Endothelial cell of umbilical vein (primary cell): ENCODE measurements around the gene OTUD7B. TPM values are rescaled to one million over a fixed set of nuclear protein-coding genes. Genes with fewer than 3 reads are reported as not detected.

Source experiments
- BruUV-seq: library from RNA; stranded (reverse); fragments of 400-500 nt; replicated peaks from 2 replicates; lab custom pipeline; 2021; lab: Mats Ljungman, UMichigan
- CTCF ChIA-PET: fragments of 300-600, 350-600 bp; sonication (Branson Sonifier 250); formaldehyde crosslinking; loops from one replicate; lab custom pipeline; 2021; ENCODE audit warnings: antibody characterized with exemption, inconsistent platforms; lab: Charles Lee
- POLR2A ChIA-PET: fragments of 300-600, 350-600 bp; sonication (Branson Sonifier 250); formaldehyde crosslinking; loops from one replicate; lab custom pipeline; 2021; ENCODE audit warnings: antibody characterized with exemption, inconsistent platforms; lab: Charles Lee
- DNase-seq: peaks from one replicate; pipeline ENCODE4 v3.0.0-alpha.2; 2011; ENCODE audit warnings: low read depth, low spot score
- FAIRE-seq: peaks from 2 replicates; lab custom pipeline; 2011; peaks lifted over from hg19 to GRCh38; lab: Jason Lieb, UNC
- H2AFZ ChIP-seq: 2 replicates; pipeline ENCODE4 v1.6.0; 2012; ENCODE audit warnings: low read depth, low read length, control low read depth, inconsistent platforms
- H3K27ac ChIP-seq: 2 replicates; pipeline ENCODE4 v1.5.1; 2011; ENCODE audit warnings: low read depth, mild to moderate bottlenecking, control low read depth, low read length, moderate library complexity; ENCODE audit not compliant: insufficient read depth
- H3K27me3 ChIP-seq, 2 experiments: 2 replicates each; pipeline versions ENCODE4 v1.6.0 to v1.6.1; 2011; ENCODE audit warnings: low read length in 2 of 2, mixed read lengths in 1 of 2; ENCODE audit not compliant: control insufficient read depth in 2 of 2, insufficient read depth in 2 of 2
- H3K36me3 ChIP-seq, 2 experiments: 2 replicates in 1 of 2; 3 replicates in 1 of 2; pipeline ENCODE4 v1.5.1; 2011; ENCODE audit warnings: low read length in 2 of 2, mild to moderate bottlenecking in 1 of 2, moderate library complexity in 1 of 2; ENCODE audit not compliant: control insufficient read depth in 2 of 2, insufficient read depth in 2 of 2; ENCODE audit errors: extremely low read depth in 1 of 2
- H3K4me1 ChIP-seq: 3 replicates; pipeline ENCODE4 v1.5.1; 2011; ENCODE audit warnings: mild to moderate bottlenecking, low read length; ENCODE audit not compliant: control insufficient read depth, insufficient read depth; ENCODE audit errors: extremely low read depth
- H3K4me2 ChIP-seq: 2 replicates; pipeline ENCODE4 v1.6.1; 2011; ENCODE audit warnings: low read length, control low read depth, mixed read lengths; ENCODE audit not compliant: insufficient read depth
- H3K4me3 ChIP-seq, 3 experiments: fragments of 200-600 bp in 1 of 3; sonication (generic), shearing (Covaris generic) in 1 of 3; replicated peaks in 1 of 3; 2 replicates each; pipeline ENCODE4 v1.5.1; 2011 to 2016; ENCODE audit warnings: control low read depth in 3 of 3, low read length in 3 of 3, mild to moderate bottlenecking in 2 of 3, inconsistent platforms in 1 of 3, low read depth in 1 of 3, moderate library complexity in 1 of 3; ENCODE audit not compliant: insufficient read depth in 1 of 3
- H3K79me2 ChIP-seq: 2 replicates; pipeline ENCODE4 v1.6.0; 2012; ENCODE audit warnings: low read length, inconsistent platforms; ENCODE audit not compliant: control insufficient read depth, insufficient read depth
- H3K9ac ChIP-seq: replicated peaks from 2 replicates; pipeline ENCODE3; 2011; ENCODE audit warnings: low read length, control low read depth; ENCODE audit not compliant: insufficient read depth; ENCODE audit errors: extremely low read depth
- H3K9me1 ChIP-seq: replicated peaks from 3 replicates; pipeline ENCODE4 v1.6.0; 2011; ENCODE audit warnings: mild to moderate bottlenecking, low read length; ENCODE audit not compliant: control insufficient read depth, insufficient read depth; ENCODE audit errors: extremely low read depth
- H3K9me3 ChIP-seq: replicated peaks from 2 replicates; pipeline ENCODE4 v1.5.1; 2012; ENCODE audit warnings: low read length, inconsistent platforms; ENCODE audit not compliant: control insufficient read depth, insufficient read depth
- H4K20me1 ChIP-seq: replicated peaks from 2 replicates; pipeline ENCODE3; 2011; ENCODE audit warnings: mild to moderate bottlenecking, low read length; ENCODE audit not compliant: control insufficient read depth, insufficient read depth; ENCODE audit errors: extremely low read depth
- CTCF ChIP-seq, 2 donors: IDR thresholded peaks; 1 replicate in 1 of 2; 2 replicates in 1 of 2; pipeline ENCODE4 v1.5.1; 2011; ENCODE audit warnings: low read length in 2 of 2, mild to moderate bottlenecking in 2 of 2, moderate library complexity in 2 of 2, control low read depth in 1 of 2, inconsistent platforms in 1 of 2, low read depth in 1 of 2; ENCODE audit not compliant: insufficient read depth in 1 of 2; ENCODE audit errors: extremely low read depth in 1 of 2
- EZH2 ChIP-seq: IDR thresholded peaks from 2 replicates; pipeline ENCODE4 v1.6.1; 2012; ENCODE audit warnings: borderline replicate concordance, low read depth, mild to moderate bottlenecking, moderate library complexity, low read length, inconsistent platforms; ENCODE audit not compliant: severe bottlenecking
- FOS ChIP-seq: IDR thresholded peaks from 2 replicates; pipeline ENCODE4 v1.6.1; 2011; ENCODE audit warnings: mild to moderate bottlenecking, low read length, moderate library complexity, borderline replicate concordance; ENCODE audit not compliant: insufficient read depth
- GATA2 ChIP-seq: IDR thresholded peaks from 2 replicates; pipeline ENCODE4 v1.7.0; 2011; ENCODE audit warnings: low read depth, mild to moderate bottlenecking, moderate library complexity, mixed read lengths, low read length; ENCODE audit not compliant: insufficient read length, insufficient read depth
- JUN ChIP-seq: IDR thresholded peaks from 2 replicates; pipeline ENCODE4 v1.6.1; 2011; ENCODE audit warnings: borderline replicate concordance, low read depth; ENCODE audit not compliant: insufficient read length, insufficient read depth
- MAX ChIP-seq: IDR thresholded peaks from 2 replicates; pipeline ENCODE4 v1.6.1; 2011; ENCODE audit not compliant: insufficient read depth, insufficient read length
- MYC ChIP-seq: IDR thresholded peaks from one replicate; pipeline ENCODE4 v1.6.1; 2011; ENCODE audit warnings: mild to moderate bottlenecking, low read depth, low read length
- POLR2A ChIP-seq: IDR thresholded peaks from 2 replicates; pipeline ENCODE4 v1.6.1; 2012; ENCODE audit warnings: low read depth, mild to moderate bottlenecking, control low read depth, low read length
- POLR2AphosphoS5 ChIP-seq: IDR thresholded peaks from 2 replicates; pipeline ENCODE4 v1.6.1; 2012; ENCODE audit warnings: low read depth, mild to moderate bottlenecking, control low read depth, low read length, moderate library complexity; ENCODE audit not compliant: insufficient read depth
- dilution Hi-C: fragments of 300-500 bp; cut with MboI; formaldehyde crosslinking; loops from one replicate; pipeline ENCODE4 v1.15.0; 2019; ENCODE audit warnings: low sequenced_read_pairs; ENCODE audit not compliant: extremely low pct_ligation_motif_present
- intact Hi-C: fragments of 100-400 bp; cut with micrococcal nuclease; formaldehyde crosslinking; loops from one replicate; pipeline ENCODE4 v1.10.0; 2022
- polyA plus RNA-seq, 4 experiments: library from polyadenylated mRNA; depleted of rRNA in 3 of 4; stranded (reverse) in 3 of 4; unstranded in 1 of 4; fragments of >200 nt; gene quantifications; 2 replicates each; pipeline versions ENCODE4 v1.2.1 to v1.2.3, GENCODE V29; 2011 to 2012; ENCODE audit warnings: missing spikeins in 1 of 4
- total RNA-seq: library from RNA; stranded (reverse); gene quantifications from 2 replicates; pipeline ENCODE4 v1.2.3, GENCODE V29; 2021

Gene OTUD7B
- total and polyA plus RNA-seq, 2 donors (not counting 3 experiments of a cell fraction or from before 2014, with no cell fraction given): 4.3 to 22.8 TPM

- Histone ChIP-seq H2AFZ (no peak overlapping the region), H4K20me1 (no peaks in the 10 kb centered on the region), H3K36me3 (peaks cover 6 to 11% of the 10 kb centered on the region in 2 experiments), H3K4me3 (no peak overlapping the region), H3K9ac (no peak overlapping the region), H3K79me2 (no peaks in the 10 kb centered on the region), H3K4me1 (peaks cover 15% of the 10 kb centered on the region), H3K27me3 (no peaks in the 10 kb centered on the region), H3K27ac (no peak overlapping the region), H3K9me3 (no peaks in the 10 kb centered on the region), H3K4me2 (no peak overlapping the region), H3K9me1 (no peaks in the 10 kb centered on the region)
- BruUV-seq: no TSS peak
- ChIA-PET POLR2A (interaction anchor here (2.5 kb wide), 1 partner anchor 56 kb away, joined by 7 read pairs; a partner anchor contains a TSS), CTCF (interaction anchor here (1.1 to 3.8 kb wide), 3 partner anchors 10 to 244 kb away, joined by 5 to 38 read pairs (median 6); a partner anchor contains a TSS)
- FAIRE-seq: no peak
- no peak for TF ChIP-seq GATA2
- no peak for TF ChIP-seq MYC
- no peak for TF ChIP-seq POLR2A
- no peak for TF ChIP-seq MAX
- TF ChIP-seq FOS: no peak
- no peak for TF ChIP-seq CTCF (IDR thresholded peaks at IDR 0.05; ENCODE audit: extremely low read depth in 1 of 2, insufficient read depth in 1 of 2, low read depth in 1 of 2, low read length in 2 of 2)
- no peak for TF ChIP-seq POLR2AphosphoS5
- no peak for TF ChIP-seq JUN
- TF ChIP-seq EZH2: no peak
- intact Hi-C loops (no loop called here), dilution Hi-C loops (no loop called here)
- DNase-seq: no peak
Measured at GRCh38 chr1:149942885-149943284, 67.6 kb downstream of the OTUD7B start.
